GM19043 (cell line): Measurements from ENCODE around the gene NET1.

ENCODE experiments used
- ATAC-seq: cut with Tn5 transposase; IDR thresholded peaks from one replicate; pipeline ENCODE4 v1.9.1; 2021; ENCODE audit warnings: low read depth; ENCODE audit not compliant: unreplicated experiment

The NET1 gene

DNA sequence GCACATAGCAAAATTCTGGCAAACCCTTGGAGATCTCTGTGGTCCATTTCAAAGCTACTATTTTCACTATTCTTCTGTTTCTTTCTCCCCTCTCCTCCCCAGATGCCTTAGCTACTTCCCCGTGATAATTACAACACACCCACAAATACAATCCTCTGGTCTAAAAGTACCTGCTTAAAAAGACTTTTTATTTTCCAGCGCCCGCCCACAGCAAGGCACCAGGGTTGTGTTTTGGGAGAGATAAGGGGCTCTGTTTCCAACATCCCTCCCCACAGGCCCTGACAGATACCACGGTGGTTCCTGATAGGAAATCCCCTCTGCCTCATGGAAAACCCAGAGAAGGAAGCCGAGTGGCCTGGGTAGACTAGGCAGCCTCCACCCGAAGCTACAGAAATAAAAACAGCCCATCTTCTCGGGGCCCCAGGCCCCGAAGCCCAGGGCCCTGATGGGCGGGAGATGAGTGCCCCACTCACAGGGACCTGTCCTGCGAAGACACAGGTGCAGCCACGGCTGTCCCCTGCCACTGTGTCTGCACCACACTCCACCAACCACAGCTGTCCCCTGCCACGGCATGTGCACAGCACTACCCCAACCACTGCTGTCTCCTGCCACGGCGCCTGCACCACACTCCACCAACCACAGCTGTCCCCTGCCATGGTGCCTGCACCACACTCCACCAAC lies 67.3 kb downstream of the NET1 start:
- ATAC-seq = no peak

DNA sequence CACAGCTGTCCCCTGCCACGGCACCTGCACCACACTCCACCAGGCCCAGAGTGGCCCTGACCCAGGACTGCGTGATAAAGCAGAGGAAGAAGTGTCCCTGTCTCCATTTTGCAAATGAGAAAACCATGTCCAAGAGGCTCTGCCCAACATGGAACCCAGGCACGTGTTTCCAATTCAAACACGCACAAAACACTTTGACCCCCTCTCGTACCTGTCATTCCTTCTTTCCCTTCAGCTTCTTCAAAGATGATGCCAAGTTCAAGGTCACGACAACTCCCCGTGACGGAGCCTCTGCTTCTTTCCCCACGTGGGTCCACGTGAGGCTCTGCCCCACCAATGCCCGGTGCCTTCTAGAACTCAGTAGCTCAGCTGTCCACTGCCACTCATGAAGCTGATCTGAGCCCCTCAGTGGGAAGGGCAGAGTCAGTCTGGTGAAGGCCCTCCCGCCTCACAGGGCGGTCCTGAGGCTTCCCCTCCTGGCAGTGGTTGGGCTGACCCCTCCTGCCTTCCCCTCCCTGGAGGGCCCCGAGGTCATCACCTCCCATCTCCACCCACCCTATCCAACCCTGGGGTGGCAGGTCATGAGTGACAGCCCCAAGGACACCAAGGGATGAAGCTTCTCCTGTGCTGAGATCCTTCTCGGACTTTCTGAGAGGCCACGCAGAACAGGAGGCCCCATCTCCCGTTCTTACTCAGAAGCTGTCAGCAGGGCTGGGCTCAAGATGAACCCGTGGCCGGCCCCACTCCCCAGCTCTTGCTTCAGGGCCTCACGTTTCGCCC lies 68.0 kb downstream of the NET1 start:
- ATAC-seq = no peak

DNA sequence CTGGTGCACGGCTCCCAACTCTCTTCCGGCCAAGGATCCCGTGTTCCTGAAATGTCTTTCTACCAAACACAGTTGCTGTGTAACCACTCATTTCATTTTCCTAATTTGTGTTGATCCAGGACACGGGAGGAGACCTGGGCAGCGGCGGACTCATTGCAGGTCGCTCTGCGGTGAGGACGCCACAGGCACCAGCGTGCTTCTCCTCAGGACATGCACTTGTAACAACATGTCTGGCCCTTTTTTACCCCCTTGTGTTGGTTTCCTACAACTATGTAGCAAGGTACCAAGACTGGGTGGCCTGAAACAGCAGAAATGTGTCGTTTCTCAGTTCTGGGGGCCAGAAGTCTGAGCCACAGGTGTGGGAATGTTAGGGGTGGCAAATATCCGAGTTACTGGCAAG lies 68.8 kb downstream of the NET1 start:
- ATAC-seq = no peak

DNA sequence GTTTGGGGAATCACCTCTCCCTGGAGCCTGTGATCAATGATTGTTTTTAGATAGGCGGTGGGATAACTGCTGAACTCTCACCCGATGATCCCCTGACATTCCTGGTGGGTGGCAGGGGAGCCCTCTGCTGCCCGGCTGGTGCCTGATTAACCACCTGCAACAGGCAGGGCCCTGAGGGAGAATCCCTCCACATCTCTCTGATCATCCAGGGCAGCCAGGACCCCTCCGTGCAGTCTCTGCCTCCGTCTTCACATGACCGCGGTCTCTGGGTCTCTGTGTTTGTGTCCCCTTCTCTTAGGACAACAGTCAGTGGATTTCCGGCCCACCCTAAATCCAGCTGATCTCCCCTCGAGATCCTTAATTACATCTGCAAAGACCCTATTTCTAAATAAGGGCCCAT lies 69.7 kb downstream of the NET1 start:
- ATAC-seq = no peak

DNA sequence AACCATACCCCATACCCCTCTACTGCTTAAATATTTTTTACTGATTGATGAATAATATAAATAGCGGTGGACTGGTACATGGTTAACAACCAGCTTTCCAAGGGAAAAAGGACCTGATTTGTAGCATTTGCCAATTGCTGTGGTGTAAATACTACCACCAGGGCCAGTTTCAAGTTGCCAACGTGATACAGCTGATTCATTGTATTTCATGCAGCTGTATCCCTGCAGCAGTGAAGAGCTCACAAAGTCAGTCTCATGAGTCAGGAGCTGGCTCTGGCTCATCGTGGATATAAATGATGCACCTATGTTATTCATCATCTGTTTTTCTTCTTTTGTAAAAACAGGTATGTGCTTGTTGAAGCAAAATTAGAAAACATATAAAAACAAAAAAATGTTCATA lies 71.8 kb downstream of the NET1 start:
- no peak for ATAC-seq

DNA sequence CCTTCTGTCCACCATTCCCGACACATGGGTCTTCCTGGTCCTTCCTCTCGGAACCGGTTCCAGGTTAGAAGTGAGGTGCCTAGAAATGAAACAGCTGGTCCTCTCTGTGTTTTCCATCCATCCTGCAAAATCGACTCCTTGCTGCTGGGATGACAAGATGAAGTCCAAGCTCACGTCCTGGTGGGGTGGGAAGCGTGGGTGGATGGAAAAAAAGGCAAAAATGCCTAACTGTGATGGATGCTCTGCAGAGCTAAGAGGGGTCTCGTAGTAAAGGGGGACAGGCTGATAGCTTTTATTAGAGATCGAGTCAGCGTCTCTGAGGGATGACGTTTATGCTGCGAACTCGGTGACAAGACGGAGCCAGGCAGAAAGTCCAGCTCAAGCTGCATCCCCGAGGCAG lies 72.9 kb downstream of the NET1 start:
- no peak for ATAC-seq

DNA sequence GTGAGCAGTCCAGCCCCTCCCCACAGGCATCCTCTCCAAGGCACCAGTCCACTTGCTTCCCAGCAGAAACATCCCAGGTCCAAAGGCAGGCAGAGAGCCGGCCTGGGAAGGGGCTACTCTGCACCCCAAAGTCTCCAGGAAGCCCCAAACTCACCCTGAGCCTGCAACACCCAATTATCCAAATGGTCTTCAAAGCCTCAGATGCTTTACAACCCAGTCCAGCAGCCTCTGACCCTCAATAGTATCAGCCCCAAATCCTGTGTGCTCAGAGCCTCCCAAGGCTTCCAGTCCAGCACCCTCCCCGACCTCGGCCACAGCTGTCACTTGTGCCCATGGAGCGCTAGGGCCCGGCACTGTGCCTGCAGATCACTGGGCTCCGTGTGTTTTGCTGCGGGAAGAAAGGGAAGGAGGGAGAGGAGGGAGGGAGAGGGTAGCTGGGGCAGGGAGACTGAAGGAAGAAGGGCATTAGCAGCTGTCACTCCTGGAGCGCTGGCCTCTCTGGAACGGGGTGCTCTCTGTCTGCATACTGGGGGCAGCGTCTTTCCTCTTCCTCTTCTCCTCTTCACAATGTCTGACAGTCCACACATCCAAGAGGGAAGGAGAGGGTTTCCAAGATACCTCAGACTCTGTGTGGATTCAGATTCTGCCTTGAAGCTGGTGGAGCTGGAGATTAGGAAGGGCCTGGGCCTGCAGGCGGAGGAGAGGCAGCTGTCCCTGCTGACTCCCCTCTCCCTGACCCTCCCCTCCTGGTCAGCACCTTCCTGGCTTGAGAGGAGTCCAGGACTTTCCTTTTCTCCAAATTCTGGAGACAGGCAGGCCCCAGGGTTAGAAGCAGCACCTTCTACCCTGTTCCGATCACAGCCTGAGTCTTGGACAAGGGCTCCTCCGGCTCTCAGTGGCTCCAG lies 73.8 kb downstream of the NET1 start:
- no peak for ATAC-seq

DNA sequence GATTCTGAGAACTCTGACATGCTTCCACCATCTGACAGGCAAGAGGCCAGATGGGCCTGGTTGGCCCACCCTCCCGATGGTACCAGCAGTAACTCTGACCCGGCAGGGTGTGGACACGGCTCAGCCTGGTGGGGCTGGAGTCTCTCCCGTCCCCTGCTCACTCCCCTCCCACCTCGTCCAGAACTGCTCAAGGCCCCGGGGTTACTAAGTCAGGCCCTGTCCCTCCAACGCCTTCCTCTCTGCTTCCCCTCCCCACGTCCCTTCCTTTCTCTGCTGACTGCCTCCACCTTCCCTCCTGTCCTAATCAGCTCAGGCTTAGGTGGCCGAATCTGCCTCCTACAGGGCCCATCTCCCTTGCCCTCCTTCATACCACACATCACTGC lies 74.5 kb downstream of the NET1 start:
- ATAC-seq = no peak

DNA sequence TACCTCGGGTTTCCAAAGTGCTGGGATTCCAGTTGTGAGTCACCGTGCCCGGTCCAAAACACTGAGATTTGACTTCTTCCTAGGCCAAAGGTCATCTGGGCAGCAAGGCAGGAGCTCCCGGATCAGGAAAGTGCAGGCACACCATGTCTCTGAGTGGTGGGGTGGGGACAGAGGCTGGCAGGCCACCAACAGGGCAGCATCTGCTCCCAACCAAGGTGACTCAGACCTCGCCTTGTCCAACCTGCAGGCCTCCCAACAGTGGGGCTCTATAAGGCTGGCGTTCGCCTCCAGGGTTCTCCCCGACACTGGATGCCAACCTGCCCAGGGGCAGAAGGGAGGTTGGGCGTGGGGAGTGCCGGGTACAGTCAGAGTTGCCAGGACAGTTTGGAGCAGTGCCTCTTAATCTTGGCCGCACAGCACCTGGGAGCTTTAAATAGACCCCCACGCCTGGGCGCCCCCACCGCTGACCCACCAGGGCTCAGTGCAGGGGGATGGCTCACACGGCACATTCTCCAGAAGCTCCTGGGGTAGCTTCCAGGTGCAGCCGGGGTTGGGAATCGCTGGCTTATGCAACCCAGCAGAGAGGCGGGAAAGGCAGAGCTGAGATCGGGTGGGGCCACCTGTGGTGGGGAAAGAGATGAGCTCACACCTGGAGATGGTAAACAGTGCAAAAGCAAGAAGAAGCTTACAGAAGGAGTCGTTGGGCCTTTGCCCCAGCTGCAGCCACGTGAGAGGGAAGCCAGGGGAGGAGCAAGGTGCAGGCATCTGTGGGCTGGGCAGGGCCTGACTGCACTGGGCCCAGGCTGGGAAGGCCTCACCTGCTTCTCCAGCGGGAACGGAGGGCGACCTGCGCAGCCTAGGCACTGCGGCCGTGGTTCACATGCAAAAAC lies 76.2 kb downstream of the NET1 start:
- ATAC-seq = no peak

DNA sequence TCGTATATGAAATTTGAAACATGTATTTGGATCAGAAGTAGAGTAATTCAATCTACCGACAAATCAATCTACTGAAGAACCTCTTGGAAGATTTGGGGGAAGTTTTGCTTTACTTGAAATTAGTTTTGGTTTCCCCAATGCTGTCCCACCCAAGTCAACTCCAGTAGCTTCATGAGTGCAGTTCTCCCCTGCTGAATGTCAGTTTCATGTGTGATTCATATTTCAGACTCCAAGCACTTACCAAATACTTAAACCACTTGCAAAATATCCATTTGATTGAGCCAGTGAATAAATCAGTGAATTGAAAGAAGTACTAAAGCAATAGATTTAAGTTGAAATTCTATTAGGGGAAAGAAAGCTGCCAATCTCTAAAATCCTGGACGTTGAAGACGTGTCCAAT lies 77.7 kb downstream of the NET1 start:
- ATAC-seq = no peak

DNA sequence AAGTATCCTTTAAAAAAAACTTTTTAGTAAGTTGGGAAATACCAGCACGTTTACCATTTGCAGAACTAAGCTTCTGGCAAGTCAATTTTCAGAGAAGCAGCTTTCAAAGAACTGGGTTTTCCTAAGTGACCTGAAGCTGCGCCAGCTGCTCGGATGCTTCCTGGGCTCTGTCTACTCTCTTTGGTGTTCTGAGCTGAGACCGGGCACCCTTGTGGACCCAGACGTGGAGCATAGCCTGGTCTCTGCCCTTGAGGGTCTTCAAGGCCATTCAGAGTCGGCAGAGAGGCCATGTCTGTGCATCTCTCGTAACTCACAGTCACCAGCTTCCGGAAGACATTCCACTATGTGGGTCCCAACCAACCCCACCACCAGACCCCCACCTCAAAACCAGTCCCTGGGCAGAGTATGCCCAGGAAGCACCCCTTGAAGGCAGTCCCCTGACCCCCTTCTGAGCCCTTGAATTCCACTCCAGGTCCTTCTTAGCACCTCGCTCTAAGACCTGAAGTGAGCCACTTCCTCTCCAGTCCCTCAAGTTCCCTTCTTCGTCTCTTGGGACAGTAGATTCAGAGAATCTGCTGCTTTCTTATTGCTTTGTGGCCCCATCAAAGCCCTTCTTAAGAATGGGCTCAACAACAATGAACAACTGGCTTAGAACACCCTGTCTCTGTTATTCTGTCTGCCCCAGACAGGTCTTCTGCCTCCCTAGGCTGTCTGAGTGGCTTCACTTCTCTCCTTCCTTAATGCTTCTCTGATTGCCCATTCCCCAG lies 78.5 kb downstream of the NET1 start:
- no peak for ATAC-seq

DNA sequence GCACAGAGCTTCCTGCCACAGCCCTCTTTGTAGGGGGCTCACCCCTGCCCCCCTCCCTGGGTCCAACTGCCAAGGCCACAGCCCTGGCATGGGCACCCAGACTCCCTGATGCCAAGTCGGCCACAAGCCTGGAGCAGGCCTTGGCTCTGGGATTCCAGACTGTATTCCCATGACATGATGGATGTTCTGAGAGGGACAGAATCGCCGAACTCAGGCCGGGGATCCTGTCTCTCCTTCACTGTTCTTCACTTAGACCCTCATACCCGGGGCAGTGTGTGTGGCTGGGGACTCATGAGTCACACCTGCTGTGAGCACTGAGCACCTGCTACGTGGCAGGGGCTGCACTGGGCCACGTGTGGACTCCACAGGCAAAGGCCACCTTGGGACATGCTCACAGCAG lies 79.1 kb downstream of the NET1 start:
- no peak for ATAC-seq

DNA sequence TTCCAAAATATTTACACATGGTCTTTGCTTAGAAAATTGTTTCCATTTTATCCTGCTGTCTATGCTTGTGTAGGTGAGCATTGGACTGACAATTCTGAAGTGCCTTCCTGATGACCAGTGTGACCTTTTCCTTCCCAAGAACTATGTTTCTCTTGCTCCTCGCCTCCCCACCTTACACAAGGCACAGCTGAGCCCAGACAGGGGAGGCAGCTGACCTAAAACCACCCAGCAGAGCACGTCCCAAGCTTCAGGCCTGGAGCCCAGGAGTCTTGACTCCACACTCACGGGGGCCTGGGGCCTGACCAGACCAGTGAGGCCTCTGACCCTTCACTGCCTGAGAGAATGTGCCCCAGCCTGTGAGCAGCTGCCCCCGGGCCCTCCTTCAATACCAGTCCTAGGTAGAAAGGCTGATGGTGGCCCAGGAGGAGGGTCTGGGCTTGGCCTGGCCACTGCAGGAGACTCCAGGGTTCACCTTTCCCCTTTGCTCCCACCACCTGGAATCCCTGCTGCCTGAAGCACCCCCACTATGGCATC lies 80.0 kb downstream of the NET1 start:
- no peak for ATAC-seq

DNA sequence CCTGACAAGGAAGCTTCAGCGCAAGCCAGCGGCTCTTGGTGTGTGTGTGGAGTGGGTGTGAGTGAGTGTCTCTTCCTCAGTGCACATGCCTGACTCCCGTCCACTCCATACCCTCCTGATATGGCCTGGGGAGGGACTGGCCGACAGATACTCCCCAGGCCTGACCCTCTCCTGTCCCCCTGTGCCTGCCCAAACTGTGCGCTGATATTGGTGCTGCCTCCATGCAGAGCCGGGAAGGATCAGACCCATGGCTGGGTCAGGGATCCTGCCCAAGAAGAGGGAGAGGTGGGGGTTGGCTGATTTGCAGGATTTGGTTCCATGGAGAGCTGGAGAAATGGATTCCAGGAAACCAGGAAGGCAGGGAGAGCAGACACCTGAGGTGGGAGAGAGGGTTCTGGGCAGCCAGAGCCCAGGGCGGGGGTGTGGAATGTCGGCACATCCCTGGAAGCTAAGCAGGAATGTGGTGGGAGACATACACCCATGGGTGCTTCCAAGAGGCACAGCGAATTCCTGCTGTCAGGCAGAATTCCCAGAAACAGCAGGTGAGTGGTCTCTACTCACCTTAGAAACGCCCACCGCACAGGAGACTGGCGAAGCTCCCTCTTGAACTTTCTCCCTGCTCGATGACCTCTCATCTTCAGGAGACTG lies 80.7 kb downstream of the NET1 start:
- no peak for ATAC-seq

DNA sequence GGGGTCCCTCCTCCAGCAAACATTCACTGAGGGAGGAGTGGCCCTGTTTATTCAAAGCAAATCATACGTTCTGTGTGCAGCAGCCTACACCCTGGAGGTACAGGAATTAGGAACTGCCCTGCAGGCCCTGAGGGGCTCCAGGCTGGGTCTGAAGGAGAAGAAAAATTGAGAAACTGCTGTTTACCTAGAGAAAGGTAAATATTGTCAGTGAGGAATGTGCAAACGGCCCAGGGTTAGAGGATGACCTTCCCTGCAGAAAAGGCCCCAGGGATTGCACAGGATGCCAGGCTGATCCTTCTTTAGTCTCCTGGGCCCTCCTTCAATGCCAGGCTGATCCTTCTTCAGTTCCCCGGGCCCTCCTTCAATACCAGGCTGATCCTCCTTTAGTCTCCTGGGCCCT lies 81.3 kb downstream of the NET1 start:
- no peak for ATAC-seq

DNA sequence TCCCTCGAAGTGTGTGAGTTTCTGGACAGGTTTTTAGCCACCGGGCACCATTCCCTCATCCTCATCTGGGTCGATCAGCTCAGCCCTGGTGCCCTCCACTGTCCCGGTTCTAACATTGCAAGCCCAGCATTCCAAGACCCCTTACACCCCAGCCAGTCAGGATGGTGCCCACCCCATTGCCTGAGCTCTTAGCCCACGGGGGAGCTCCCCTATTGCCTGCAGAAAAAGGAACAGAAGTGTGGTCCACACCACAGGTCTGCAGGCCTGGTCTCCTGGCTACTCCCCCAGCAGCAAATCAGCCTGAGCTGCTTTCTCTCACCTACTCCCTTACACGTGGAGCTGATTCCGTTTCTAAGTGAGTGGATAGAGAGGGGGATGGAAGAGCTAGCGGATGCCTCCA lies 82.3 kb downstream of the NET1 start:
- ATAC-seq = no peak

DNA sequence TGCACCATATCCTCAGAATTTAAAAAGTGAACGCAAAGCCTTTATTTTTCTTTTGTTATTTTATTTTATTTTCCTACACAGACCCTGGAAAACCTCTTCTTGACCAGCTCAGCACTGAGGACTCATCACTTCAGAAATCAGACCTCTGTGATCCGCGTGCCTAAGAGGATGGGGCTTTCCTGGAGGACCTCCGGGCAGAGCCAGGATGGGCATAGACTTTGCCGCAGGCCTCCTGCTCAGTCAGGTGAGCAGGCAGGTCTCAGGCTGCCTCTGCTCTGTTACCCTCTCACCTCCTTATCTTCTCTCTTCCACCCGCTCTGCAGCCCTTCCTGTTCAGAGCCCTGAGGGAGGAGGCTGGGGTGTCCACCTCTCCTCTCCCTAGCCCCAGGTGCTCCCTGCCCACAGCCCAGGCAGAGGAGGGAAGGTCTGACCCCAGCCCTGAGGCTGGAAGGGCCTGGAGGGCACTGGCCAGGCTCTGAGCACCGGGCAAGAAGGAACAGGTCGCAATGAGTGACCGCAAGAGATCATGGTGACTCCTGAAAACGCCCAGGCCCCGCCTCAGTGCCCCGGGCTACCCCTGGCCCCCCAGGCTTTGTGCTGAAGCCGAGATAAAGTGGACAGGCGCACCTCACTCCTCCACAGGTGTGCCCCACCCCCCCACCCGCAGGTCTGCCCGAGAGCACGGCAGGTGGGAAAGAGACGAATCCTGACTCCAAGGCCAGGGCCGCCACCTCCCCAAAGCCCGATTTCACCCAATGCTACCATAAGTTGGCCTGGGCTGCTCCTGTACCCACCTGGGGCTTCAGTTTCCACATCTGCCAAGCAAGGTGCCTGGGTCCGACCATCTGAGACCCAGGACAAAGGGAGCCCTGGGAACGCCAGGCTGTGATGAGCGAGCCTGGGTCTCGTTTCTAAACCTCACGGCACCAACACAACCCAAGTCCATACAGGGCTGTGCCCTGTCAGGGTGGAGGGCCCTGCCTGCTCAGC lies 84.2 kb downstream of the NET1 start:
- no peak for ATAC-seq

DNA sequence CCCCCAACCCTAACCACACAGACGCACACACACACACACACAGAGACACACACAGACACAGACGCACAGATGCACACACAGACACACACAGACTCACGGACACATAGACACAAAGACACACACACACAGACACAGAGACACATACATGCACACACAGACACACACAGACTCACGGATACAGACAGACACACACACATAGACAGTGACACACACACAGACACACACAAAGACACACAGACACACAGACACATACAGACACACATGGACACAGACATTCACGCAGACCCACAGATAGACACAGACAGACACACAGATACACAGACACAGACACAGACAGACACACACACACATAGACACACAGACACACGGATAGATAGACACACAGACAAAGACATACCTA lies 84.9 kb downstream of the NET1 start:
- no peak for ATAC-seq
